HG03342 (cell line): ENCODE results near the gene SLC25A24.
"Not testable (repeated sequence)": the region's sequence is repeated elsewhere in the genome, so short reads cannot be mapped to it uniquely, and the experiment has no call there.

Source experiments
- ATAC-seq: cut with Tn5 transposase; IDR thresholded peaks from one replicate; pipeline ENCODE4 v1.9.1; 2021; ENCODE audit warnings: mild to moderate bottlenecking, moderate library complexity; ENCODE audit not compliant: unreplicated experiment

The SLC25A24 gene

GRCh38 chr1:108140936-108141335 is 59.2 kb downstream of the SLC25A24 start:
- no peak for ATAC-seq

GRCh38 chr1:108140177-108140576 is 60.0 kb downstream of the SLC25A24 start:
- ATAC-seq = no peak

- not testable (repeated sequence) for ATAC-seq
Measured at GRCh38 chr1:108139555-108139954, 60.6 kb downstream of the SLC25A24 start.

- ATAC-seq = not testable (repeated sequence)
Measured at GRCh38 chr1:108133148-108133547, 67.0 kb downstream of the SLC25A24 start.

GRCh38 chr1:108132367-108132766 is 67.8 kb downstream of the SLC25A24 start:
- ATAC-seq = not testable (repeated sequence)

- not testable (repeated sequence) for ATAC-seq
Measured at GRCh38 chr1:108131281-108131680, 68.9 kb downstream of the SLC25A24 start.

- ATAC-seq = no peak
Measured at GRCh38 chr1:108130794-108131193, 69.3 kb downstream of the SLC25A24 start.

GRCh38 chr1:108129999-108130398 is 70.1 kb downstream of the SLC25A24 start:
- ATAC-seq = no peak

GRCh38 chr1:108125312-108126138 is 74.6 kb downstream of the SLC25A24 start:
- peak; percentile 96 for ATAC-seq

- ATAC-seq = no peak
Measured at GRCh38 chr1:108124622-108125311, 75.4 kb downstream of the SLC25A24 start.

- ATAC-seq = no peak
Measured at GRCh38 chr1:108124023-108124422, 76.1 kb downstream of the SLC25A24 start.

GRCh38 chr1:108121358-108122143 is 78.6 kb downstream of the SLC25A24 start:
- ATAC-seq = no peak

GRCh38 chr1:108120163-108120562 is 80.0 kb downstream of the SLC25A24 start:
- no peak for ATAC-seq

GRCh38 chr1:108119500-108119899 is 80.6 kb downstream of the SLC25A24 start:
- no peak for ATAC-seq

- no peak for ATAC-seq
Measured at GRCh38 chr1:108117945-108118902, 81.9 kb downstream of the SLC25A24 start.

GRCh38 chr1:108117237-108117636 is 82.9 kb downstream of the SLC25A24 start:
- no peak for ATAC-seq

- ATAC-seq = no peak
Measured at GRCh38 chr1:108114033-108114599, 86.0 kb downstream of the SLC25A24 start.

- ATAC-seq = no peak
Measured at GRCh38 chr1:108113496-108113895, 86.6 kb downstream of the SLC25A24 start.

- no peak for ATAC-seq
Measured at GRCh38 chr1:108109295-108109973, 90.7 kb downstream of the SLC25A24 start.
